HG02884 (cell line): Measurements from ENCODE around the gene RPP25.

Experiments used
- ATAC-seq: cut with Tn5 transposase; IDR thresholded peaks from one replicate; pipeline ENCODE4 v1.9.1; 2021; ENCODE audit warnings: mild to moderate bottlenecking, moderate library complexity; ENCODE audit not compliant: unreplicated experiment

RPP25 gene, protein sequence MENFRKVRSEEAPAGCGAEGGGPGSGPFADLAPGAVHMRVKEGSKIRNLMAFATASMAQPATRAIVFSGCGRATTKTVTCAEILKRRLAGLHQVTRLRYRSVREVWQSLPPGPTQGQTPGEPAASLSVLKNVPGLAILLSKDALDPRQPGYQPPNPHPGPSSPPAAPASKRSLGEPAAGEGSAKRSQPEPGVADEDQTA

DNA sequence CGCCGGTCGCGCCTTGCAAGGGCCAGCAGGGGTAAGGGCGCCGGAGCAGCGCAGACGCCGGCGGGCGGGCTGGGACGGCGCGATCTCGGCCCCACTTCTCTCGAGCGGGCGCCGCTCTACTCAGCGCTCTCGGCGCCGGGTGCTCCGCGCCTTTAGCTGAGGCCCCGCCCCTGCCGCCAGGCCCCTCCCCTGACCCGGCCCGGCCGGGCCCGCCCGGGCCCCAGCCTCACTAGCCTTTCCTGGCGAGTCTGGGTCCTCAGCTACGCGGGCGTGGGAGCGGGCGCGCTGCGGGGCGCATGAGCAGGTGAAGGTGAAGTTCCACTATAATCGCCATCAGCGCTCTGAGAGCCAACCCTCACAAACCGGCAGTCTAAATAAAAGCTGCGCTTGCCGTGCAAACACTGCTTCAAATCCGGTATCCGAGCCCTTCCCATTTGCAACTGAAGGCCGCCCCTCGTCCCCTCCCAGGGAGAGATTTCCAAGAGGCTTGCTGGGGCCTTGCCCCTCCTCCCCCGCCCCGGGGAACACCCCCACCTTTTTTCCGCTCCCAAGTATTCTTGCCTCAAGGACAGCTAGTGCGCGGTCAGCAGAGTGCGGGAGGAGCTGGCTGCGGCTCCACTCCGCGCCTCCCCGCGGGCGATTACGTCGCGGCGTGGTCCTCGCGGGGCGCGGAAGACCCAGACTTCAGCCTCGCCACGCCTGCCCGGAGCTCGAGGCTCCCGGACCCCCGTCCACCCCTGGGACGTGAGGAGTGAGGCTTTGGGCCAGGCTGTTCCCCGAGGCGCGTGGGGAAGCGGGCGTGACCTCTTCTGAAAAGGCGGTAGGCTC, at the start of gene RPP25:
Gene RPP25, minus strand, starts transcription at position 125 of the 828 bp plus-strand sequence. CDS start 189 bp downstream, outside the sequence.
- ATAC-seq: peak; percentile 62

DNA sequence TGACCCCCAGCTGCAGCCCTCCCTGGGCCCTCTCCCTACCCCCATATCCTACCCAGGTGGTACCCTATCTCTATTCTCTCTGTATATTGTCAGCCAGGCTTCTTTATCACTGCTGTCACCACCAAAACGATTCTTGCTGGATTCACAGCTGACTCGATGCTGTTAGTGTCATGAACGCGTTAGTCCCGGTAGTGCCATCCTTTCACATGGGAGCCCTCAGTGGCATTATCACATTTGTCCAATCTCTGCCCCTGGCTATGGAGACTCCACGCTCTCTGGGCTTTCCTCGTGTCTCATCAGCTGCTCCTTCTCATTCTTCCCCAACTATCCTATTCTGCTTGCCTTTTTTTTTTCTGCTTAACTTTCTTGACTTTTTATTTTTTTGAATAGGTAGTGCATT, 45.8 kb upstream of the RPP25 start:
- ATAC-seq: no peak

DNA sequence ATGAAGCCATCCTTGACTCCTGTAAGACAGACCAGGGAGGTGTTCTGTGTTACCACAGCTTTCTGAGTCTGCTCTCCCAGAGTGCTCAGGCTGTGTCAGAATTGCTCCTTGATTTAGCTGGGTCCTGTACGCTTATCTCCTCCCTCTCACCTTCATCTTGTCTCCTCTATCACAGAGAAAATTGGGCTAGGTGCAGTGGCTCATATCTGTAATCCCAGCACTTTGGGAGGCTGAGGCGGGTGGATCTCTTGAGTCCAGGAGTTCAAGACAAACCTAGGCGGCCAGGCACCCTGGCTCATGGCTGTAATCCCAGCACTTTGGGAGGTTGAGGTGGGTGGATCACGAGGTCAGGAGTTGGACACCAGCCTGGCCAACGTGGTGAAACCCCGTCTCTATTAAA, 44.7 kb upstream of the RPP25 start:
- no peak for ATAC-seq

DNA sequence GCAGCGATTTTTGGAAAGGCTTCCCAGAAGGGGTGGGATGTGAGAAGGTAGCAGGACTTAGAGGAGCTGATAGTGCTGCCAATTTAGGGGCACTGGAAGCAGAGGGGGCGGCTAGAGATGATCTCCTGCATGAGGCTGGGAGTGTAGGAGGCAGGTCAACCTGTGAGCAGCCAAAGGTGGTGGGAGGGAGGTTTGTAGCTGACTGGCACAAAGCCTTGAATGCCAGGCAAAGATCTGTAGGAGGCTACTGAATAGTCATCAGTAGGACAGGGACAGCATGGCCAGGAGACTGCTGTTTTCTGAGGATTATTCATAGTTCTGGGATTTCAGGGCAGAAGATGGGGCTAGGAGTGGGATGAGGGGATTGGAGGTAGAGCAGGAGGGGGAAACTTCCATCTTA, 41.0 kb upstream of the RPP25 start:
- ATAC-seq: no peak

DNA sequence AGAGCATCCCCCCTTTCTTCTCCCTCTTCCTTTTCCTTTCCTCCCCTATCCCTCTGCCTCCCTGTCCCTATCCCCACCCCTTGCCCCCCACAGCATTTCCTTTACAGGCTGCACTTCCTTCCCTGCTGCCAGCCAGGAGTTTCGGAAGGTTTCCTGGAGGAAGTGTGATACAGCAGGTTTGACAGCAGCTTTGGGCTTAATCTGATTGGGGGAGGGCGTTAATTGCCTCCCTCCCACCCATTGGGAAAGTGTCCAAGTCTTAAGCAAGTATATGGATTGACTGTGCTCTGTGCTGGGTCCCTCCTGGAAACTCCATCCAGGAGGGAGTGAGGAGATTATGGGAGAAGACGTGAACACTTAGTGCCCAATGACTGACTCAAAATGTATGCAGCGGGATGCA, 40.6 kb upstream of the RPP25 start:
- no peak for ATAC-seq

DNA sequence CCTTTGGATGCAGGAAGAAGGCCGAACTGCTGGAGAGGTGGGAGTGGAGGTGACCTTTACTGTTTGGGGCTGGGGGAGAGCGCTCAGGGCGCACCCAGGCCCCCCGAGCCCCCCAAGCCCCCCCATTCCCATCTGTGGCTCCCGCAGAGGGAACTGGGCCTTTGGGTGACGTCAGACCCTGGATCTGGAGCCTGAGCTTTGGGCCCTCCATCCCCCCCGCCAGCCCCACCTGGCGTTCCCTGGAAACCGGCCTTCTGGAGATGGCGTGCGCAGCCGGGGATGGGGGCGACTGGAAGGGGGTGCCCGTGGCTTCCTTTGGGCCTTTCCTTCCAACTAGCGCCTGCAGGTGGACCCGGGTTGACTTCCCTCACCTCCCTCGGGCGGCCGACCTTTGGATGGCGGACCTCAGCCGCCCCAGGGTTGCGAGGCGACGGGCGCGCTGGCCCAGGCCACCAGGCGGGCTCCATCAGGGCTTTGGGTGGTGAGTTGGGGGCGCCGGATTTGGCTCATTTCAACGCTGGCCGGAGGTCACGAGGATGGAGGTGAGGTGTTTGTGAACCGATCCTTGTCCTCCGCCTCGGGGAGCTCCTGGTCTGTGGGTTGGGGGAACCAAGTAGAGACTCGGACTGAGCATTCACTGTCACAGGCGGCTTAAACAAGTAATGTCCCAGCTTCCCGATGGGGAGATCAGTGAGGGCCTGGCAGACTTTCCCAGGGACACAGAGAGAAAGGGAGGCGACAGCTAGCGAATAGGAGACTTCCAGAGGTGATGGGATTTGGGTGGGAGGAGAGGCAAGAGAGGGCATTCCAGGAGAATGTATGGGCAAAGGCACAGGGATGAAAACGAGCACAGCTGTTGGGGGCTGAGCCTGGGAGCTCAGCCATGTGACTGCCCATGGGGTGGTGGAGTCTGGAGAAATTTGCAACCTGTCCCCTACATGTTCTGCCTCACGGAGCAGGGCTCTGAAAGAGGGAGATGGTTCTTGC, 39.5 kb upstream of the RPP25 start:
- ATAC-seq: no peak

DNA sequence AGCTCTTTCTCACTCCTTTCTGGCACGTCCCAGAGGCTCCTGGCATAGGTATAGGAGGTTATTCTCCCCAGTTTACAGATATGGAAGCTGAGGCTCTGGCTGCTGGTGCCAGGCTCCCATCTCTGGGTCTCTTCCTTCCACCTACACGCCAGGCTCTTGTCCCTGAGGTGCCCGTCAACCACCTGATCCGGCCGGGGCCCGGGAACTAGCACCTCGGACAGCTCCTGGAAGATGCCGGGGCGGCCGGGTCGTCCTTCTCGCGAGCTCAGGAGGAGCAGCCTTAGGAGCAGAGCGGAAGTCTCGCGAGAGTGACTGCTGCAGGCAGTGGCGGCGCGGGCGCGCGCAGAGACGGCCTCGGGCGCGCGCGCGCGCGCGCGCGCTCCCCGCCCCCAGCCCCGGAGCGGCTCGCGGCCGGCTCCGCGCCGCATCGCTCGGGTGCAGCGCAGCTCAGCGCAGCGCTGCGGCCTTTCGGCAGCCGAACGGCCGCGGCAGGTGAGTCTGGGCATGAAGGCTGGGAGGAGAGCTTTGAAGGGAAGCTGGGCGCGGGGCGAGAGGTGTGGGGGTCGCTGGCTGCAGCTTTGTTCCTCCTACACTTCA, 38.7 kb upstream of the RPP25 start, which contains the start of gene SCAMP5:
Gene SCAMP5, plus strand, starts transcription at position 382 of the 597 bp plus-strand sequence. CDS start 16,277 bp downstream, outside the sequence.
- ATAC-seq: no peak

DNA sequence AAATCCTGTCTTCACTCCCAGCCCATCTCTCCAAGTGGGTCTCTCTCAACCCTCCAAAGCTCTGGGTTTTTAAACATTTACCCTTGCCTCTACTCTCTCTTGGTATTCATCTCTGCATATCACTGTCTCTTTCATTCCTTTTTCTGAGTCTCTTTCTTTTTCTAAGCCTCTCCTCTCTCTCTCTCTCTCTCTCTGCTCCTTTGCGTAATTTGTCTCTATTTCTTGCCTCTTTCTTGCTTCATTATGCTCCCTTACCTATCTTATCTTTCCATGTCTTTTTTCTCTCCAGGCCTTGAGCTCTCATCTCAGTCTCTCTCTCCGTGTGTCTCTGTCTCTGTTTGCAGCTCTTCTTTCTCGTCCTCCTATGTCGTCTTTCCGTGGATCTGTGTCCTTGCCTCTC, 38.1 kb upstream of the RPP25 start:
- ATAC-seq: no peak

DNA sequence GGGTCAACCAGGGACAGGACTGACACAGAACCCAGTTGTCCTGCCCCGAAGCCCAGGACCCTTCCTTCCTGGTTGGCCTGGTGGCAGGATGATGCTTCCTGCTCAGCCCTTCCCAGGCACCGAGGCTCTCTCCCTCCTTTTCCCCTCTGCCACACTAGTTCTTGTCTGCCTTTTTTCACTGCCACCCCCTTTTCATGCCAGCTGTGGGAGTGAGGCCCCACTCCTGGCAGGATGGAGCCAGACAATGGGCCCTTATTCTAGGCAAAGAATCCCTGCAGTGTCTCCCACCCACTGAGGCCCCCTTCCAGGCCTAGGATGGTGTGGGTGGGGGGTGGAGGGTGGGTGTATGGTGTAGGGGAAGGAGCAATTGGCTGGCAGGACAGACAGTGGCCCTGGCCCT, 37.7 kb upstream of the RPP25 start:
- ATAC-seq: no peak

DNA sequence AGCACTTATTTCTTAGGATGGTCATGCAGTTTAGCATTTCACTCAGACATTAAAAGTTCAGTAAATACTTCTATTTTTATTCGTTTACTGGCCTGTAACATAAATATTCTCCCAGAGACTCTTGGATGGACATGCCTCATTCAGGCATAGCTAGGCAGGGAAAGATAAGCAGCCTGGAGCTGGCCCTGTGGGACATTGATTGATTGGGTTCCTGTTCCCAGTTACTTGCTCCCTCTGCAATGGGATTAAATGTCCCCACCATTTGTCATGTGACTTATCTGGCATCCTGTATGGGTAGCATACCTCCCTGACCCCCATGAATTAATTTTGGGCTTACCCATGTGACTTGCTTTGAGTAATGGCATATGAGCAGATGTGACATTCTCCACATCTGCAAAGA, 36.0 kb upstream of the RPP25 start:
- no peak for ATAC-seq

DNA sequence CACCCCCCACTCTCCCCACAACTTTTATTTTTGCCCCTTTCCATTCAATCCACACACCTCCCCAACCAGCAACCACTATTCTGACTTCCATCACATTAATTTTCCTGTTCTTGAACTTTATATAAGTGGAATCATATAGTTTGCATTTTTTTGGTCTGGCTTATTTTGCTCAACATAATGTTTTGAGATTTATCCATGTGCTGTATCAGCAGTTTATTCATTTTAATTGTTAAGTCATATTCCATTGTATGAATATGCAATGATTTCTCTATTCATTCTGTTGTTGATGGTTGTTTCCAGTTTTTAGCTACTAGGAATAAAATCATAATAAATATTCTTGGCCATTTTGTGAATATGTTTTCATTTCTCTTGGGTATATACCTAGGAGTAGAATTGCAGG, 33.0 kb upstream of the RPP25 start:
- no peak for ATAC-seq

DNA sequence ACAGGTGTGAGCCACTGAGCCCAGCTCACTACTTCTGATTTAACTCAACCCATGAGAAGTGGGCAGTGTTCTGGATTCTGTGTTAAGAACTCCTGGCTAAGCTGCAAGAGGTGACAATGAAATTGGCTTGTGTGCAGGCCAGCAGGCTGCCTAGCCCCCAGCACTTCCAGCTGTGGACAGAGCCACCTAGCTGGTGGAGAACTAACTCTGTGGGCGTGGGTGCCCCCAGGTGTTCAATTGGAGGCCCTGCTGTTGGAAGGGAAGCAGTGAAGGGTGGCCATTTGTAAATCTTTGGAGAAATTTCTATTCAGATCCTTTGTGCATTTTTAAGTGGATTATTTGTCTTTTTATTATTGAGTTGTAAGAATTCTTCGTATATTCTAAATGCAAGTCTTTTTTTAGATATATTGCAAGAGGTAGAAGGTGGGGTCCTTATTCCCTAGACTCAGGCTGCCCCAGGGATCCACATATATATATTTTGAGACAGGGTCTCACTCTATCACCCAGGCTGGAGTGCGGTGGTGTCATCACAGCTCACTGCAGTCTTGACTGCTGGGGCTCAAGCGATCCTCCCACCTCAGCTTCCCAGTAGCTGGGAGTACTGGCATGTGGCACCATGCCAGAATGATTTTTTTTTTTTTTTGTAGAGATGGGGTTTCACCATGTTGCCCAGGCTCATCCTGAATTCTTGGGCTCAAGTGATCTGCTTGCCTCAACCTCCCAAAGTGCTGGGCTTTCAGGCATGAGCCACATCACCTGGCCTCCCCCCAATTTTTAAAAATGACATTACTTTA, 31.6 kb upstream of the RPP25 start:
- ATAC-seq: no peak

DNA sequence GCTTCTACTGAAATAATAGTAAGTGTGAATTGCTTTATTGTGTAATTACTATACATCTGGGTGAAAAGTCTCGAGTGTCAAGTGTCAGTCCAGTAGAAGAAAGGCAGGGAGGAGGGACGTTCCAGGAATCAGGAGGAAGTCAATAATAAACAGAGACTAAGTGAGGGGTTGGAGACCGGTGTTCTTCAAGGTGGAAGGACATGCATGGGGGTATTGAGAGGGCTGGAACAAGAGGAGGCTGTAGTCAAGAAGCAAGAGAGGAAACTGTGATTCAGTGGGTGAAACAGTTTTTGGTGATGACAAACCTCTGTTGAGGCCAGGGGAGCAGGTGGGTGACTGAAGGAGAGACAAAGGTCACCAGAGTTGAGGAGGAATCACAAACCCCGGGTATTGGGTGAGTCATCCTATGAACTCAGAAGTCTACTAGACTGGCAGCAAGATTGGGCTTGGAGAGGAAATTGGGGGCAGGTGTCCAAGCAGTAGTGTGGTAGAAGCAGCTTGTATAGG, 27.2 kb upstream of the RPP25 start:
- no peak for ATAC-seq

DNA sequence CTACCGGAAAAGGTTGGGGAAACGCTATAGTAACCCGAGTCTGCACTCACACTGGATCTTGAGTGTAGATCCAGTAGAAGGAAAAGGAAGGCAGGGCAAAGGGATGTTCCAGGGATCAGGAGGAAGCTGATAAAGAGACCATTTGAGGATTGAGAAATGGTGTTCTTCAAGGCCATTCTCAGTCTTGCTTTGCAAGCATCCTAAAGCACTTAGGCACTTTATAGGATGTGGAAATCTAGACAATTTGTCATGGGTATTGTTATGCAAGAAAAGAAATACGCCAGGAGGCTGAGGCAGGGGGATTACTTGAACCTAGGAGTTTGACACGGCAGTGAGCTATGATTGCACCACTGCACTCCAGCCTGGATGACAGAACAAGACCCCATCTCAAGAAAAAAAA, 25.6 kb upstream of the RPP25 start:
- ATAC-seq: no peak

DNA sequence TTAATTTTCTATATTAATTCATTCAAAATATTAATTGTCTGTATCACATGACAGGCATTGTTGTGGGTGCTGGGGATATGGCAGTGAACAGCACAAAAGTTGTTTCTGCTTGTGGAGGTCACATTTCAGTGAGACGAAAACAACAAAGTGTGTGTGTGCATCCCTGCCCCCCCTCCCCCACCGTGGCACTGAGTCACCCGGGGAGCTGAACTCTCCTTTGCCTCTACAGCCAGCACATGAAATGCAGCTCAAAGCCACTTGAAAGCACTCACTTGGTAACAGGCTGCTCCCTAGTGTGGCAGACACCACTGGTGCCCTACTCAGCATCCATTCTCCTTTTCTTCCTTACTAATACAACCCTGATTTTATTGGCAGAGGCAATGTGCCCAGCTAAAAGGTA, 21.9 kb upstream of the RPP25 start:
- ATAC-seq: no peak

DNA sequence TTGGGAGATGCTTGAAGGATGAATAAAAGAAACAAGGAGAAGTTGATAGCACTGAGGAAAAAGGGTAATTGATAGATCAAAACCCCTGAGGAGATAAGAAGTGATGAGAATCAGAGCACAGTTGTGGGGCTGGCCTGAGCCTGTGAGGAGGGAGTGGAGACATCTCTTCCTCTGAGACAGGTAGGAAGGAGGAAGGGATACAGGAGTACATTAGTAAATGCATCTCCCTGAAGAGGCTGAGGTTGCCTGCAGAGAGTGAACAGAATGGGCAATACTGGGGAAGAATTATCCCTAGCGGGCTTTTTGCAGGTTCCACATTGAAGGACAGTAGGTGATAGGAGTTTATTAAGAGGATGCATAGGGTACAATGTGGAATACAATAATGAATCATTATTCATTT, 21.5 kb upstream of the RPP25 start:
- no peak for ATAC-seq

DNA sequence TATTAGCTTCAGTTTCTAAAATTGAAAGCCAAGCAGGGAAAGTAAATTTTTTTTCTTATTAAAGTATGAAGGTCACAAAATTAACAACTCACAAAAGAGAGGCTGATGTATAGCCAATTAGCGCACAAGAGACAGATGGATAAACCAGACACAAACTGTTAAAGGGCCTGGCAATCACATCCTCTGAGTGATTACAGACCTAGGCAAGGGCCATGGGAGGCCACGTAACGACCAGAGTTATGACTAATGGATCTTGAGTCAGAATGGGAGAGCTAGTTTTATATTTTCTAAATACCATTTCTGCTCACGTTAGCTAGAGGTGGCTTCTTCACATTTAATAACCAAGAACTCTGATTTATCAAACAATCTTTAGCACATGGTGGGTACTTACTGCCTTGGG, 21.0 kb upstream of the RPP25 start:
- no peak for ATAC-seq

DNA sequence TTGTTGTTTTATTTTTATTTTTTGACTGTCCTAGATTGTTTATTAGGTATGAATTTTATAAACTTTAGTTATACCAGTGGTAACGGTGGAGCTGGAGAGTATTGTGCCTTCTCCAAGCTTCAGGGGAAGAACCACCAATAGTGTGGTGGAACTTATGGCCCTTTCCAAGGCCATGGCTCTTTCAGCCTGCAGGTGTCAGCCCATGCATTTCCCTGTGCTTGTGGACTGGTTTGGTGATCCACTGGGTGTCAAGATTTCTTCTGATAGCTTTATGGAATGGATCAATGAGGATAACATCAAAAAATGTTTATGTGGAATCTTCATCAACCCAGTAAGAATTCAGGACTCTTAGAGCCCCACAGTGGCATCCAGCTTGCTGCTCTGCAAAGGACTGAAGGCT, 19.6 kb upstream of the RPP25 start:
- no peak for ATAC-seq

DNA sequence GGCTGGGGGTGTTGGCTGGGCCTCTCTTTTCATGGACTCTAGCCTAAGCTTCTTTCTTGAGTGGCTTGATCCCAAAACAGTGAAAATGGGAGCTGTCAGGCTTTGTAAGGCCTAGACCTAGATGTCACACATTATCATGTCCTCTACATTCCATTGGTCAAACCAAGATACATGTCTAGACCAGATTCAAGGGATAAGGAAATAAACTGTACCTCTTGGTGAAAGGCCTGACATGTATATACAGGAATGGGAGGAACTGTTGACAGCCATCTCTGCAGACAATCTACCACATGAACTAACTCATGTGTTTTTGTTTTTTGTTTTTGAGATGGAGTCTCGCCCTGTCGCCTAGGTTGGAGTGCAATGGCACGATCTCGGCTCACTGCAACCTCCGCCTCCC, 11.1 kb upstream of the RPP25 start:
- ATAC-seq: no peak

DNA sequence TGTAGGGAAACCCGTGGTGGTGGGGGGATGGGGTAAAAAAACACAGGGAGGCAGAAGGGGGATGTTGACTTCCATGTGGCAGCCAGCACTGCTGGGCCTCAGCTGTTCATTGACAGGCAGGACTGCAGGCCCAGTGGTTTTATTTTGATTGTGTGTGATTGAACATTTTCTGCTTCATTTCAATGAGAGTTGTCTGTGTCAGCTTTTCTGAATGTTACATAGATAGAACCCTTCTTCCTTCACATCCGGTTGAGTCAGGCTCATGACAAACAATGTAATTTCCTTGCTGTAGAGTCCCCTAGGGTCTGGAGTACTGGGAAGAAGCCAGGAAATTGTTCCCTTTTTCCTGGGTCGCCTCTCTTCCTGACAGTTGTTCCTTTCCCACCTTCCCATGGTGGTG, 8.2 kb upstream of the RPP25 start:
- ATAC-seq: no peak
